Measurements from ENCODE around the gene DENND5A. TPM values are rescaled to one million over a fixed set of nuclear protein-coding genes. Genes with fewer than 3 reads are reported as not detected.

DENND5A gene
- total and polyA plus RNA-seq, 2 donors, result 74.7 to 178 TPM

DNA sequence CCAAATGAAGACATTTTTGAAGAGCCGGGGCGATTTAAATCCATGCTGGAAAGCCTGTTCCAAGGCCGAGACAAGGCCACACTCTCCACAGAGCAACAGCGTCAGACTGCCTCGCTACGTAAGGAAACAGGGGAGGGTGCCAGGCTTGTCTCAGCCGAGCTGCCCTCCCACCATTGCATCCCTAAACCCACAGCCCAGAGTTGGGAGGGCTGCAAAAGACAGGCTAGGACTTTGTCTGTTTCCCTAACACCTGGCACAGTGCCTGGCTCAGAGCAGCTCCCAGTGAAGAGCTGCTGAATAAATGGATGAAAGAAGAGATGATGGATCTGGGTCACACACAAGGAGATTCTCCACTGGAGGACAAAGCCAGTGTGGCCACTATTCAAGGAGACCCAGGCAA lies 122.4 kb downstream of the DENND5A start:
- Histone ChIP-seq H3K4me1 (ENCODE audit: insufficient read depth) (no peaks in the 10 kb centered on the region), H3K27ac (ENCODE audit: low read depth) (no peak overlapping the region), H3K4me3 (ENCODE audit: low read depth, low read length) (no peak overlapping the region), H3K36me3 (ENCODE audit: insufficient read depth) (no peaks in the 10 kb centered on the region)
- DNase-seq (ENCODE audit: extremely low spot score), result no peak
- WGBS, result 88% methylated on average over 7 of the region's 7 CpGs

DNA sequence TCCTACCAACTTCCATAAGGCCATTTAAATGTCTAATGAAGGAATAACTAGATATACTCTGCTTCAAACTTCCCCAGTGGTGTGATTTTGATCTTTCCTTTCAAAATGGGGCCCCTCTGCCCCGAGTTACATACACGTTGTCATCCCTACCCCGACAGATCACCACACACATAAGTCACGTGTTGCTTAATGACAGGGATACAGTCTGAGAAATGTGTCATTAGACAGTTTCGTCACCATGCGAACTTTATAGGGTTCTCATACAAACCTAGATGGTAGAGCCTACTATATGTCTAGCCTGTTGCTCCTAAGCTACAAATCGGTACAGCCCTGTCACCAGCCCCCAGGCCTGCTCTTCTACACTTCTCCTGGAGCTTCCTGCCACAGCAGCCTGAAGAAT lies 124.0 kb downstream of the DENND5A start:
- no peak for DNase-seq (ENCODE audit: extremely low spot score)
- Histone ChIP-seq H3K27ac (ENCODE audit: low read depth) (no peak overlapping the region), H3K4me1 (ENCODE audit: insufficient read depth) (no peaks in the 10 kb centered on the region), H3K36me3 (ENCODE audit: insufficient read depth) (no peaks in the 10 kb centered on the region), H3K4me3 (ENCODE audit: low read depth, low read length) (no peak overlapping the region)
- 90% methylated on average over 7 of the region's 7 CpGs for WGBS

GRCh38 chr11:9139628-9140357 lies 125.4 kb downstream of the DENND5A start:
- Histone ChIP-seq H3K4me3 (ENCODE audit: low read depth, low read length) (no peak overlapping the region), H3K27ac (ENCODE audit: low read depth) (no peak overlapping the region), H3K4me1 (ENCODE audit: insufficient read depth) (no peaks in the 10 kb centered on the region), H3K36me3 (ENCODE audit: insufficient read depth) (no peaks in the 10 kb centered on the region)
- no peak for DNase-seq (ENCODE audit: extremely low spot score)
- 75% methylated on average over 7 of the region's 7 CpGs for WGBS

GRCh38 chr11:9138612-9139579 lies 126.3 kb downstream of the DENND5A start:
- no peaks in the 10 kb centered on the region for H3K4me1 ChIP-seq (ENCODE audit: insufficient read depth)
- 58% methylated on average over 18 of the region's 18 CpGs for WGBS
- peak; percentile 70 for DNase-seq (ENCODE audit: extremely low spot score)
- H3K4me3 ChIP-seq (ENCODE audit: low read depth, low read length), result no peak overlapping the region
- H3K36me3 ChIP-seq (ENCODE audit: insufficient read depth), result no peaks in the 10 kb centered on the region
- H3K27ac ChIP-seq (ENCODE audit: low read depth), result no peak overlapping the region

- Histone ChIP-seq H3K36me3 (ENCODE audit: insufficient read depth) (no peaks in the 10 kb centered on the region), H3K4me3 (ENCODE audit: low read depth, low read length) (no peak overlapping the region), H3K27ac (ENCODE audit: low read depth) (no peak overlapping the region), H3K4me1 (ENCODE audit: insufficient read depth) (no peaks in the 10 kb centered on the region)
- 73% methylated on average over 3 of the region's 3 CpGs for WGBS
- no peak for DNase-seq (ENCODE audit: extremely low spot score)
These were observed 127.1 kb downstream of the DENND5A start for GRCh38 chr11:9138133-9138453.

GRCh38 chr11:9137293-9138132 lies 127.6 kb downstream of the DENND5A start:
- Histone ChIP-seq H3K4me3 (ENCODE audit: low read depth, low read length) (no peak overlapping the region), H3K36me3 (ENCODE audit: insufficient read depth) (no peaks in the 10 kb centered on the region), H3K27ac (ENCODE audit: low read depth) (peak overlapping the region; percentile 46), H3K4me1 (ENCODE audit: insufficient read depth) (no peaks in the 10 kb centered on the region)
- WGBS, result 19% methylated on average over 10 of the region's 10 CpGs
- DNase-seq (ENCODE audit: extremely low spot score), result peak; percentile 17

DNA sequence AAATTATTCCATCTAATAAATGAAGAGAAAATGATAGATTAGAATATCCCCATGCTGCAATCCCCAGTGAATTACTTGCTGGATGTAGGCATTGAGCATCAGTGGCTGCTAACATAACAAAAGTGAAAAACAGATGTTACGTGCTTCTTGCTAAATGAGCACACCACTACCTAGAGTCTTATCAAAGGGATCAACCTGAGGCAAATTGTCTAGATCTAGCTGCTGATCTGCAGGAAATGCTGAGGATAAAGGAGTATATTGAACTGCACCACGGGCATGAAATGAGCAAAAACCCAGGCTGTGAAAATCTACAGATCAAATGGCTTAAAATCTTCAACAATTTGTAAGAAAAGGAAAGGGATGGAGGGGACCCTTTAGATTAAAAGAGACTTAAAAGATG lies 128.4 kb downstream of the DENND5A start:
- no peaks in the 10 kb centered on the region for H3K4me1 ChIP-seq (ENCODE audit: insufficient read depth)
- no peak overlapping the region for H3K4me3 ChIP-seq (ENCODE audit: low read depth, low read length)
- no peak overlapping the region for H3K27ac ChIP-seq (ENCODE audit: low read depth)
- DNase-seq (ENCODE audit: extremely low spot score), result no peak
- H3K36me3 ChIP-seq (ENCODE audit: insufficient read depth), result no peaks in the 10 kb centered on the region
- 86% methylated on average over 2 of the region's 2 CpGs for WGBS

DNA sequence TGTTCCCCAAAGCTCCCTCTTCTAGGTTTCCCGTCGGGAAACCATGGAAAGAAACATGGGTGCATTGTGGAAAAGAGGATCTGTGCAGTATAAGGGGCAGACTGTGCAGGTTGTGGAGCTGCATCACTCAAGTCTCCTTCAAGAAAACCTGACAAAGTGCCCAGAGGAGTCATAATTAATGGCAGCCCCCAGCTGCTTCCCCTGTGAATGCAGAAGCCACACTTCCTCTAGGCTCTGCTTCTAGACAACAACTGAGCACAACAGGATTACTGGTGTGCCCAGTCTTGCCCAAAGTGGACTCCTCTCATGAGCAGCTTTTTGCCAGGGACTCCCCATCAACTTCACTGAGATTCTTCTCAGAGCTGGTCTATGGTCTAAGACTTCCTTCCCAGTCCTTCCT lies 131.2 kb downstream of the DENND5A start:
- DNase-seq (ENCODE audit: extremely low spot score), result no peak
- no peak overlapping the region for H3K4me3 ChIP-seq (ENCODE audit: low read depth, low read length)
- no peaks in the 10 kb centered on the region for H3K4me1 ChIP-seq (ENCODE audit: insufficient read depth)
- H3K27ac ChIP-seq (ENCODE audit: low read depth), result no peak overlapping the region
- 100% methylated on average over 2 of the region's 2 CpGs for WGBS
- H3K36me3 ChIP-seq (ENCODE audit: insufficient read depth), result no peaks in the 10 kb centered on the region

DNA sequence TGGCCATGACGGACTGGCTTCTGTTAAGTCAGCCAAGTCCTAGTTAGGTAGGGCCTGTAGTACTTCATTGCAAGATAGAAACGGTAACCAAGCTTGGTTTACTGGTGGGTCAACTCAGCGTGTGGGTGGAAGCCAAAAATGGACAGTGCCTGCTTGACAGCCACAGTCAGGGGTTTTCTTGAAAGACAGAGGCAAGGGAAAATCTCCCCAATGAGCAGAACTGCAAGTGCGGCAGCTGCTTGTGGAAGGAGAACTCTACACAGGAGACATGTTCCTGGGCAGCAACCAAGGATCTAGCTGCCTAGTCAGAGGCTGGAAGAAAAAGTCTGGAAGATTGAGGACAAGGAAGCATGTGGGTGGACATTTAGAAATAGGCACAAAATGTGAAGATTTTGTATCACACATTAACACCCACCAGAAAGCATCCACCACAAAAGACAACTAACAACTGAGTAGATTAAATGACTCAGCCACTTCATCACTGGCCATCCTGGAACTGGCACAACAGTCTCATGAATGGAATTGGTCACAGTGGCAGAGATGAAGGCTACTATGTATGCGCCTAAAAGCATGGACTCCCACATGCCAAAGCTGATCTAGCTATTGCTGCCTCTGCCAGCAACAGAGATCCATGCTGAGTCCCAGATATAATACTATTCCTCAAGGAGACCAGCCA lies 132.8 kb downstream of the DENND5A start:
- Histone ChIP-seq H3K4me3 (ENCODE audit: low read depth, low read length) (no peak overlapping the region), H3K27ac (ENCODE audit: low read depth) (no peak overlapping the region), H3K36me3 (ENCODE audit: insufficient read depth) (no peaks in the 10 kb centered on the region), H3K4me1 (ENCODE audit: insufficient read depth) (no peaks in the 10 kb centered on the region)
- no peak for DNase-seq (ENCODE audit: extremely low spot score)
- WGBS, result 95% methylated on average over 5 of the region's 5 CpGs

- DNase-seq (ENCODE audit: extremely low spot score), result no peak
- Histone ChIP-seq H3K4me3 (ENCODE audit: low read depth, low read length) (no peak overlapping the region), H3K36me3 (ENCODE audit: insufficient read depth) (no peaks in the 10 kb centered on the region), H3K27ac (ENCODE audit: low read depth) (no peak overlapping the region), H3K4me1 (ENCODE audit: insufficient read depth) (no peaks in the 10 kb centered on the region)
- WGBS, result 89% methylated on average over 1 of the region's 1 CpG
These were observed 134.9 kb downstream of the DENND5A start for GRCh38 chr11:9130297-9130696.

GRCh38 chr11:9126636-9127035 lies 138.5 kb downstream of the DENND5A start:
- WGBS, result 53% methylated on average over 2 of the region's 2 CpGs
- H3K4me3 ChIP-seq (ENCODE audit: low read depth, low read length), result no peak overlapping the region
- no peaks in the 10 kb centered on the region for H3K36me3 ChIP-seq (ENCODE audit: insufficient read depth)
- H3K27ac ChIP-seq (ENCODE audit: low read depth), result no peak overlapping the region
- no peaks in the 10 kb centered on the region for H3K4me1 ChIP-seq (ENCODE audit: insufficient read depth)
- no peak for DNase-seq (ENCODE audit: extremely low spot score)

- no peaks in the 10 kb centered on the region for H3K4me1 ChIP-seq (ENCODE audit: insufficient read depth)
- no peak for DNase-seq (ENCODE audit: extremely low spot score)
- H3K27ac ChIP-seq (ENCODE audit: low read depth), result no peak overlapping the region
- no peaks in the 10 kb centered on the region for H3K36me3 ChIP-seq (ENCODE audit: insufficient read depth)
- H3K4me3 ChIP-seq (ENCODE audit: low read depth, low read length), result no peak overlapping the region
- WGBS, result 96% methylated on average over 2 of the region's 2 CpGs
These were observed 139.8 kb downstream of the DENND5A start for GRCh38 chr11:9125185-9125886.

Measured in urinary bladder (tissue), 4 donors.